ENCODE data around the gene AZIN2.
A peak's percentile ranks its signal among the peaks of the same experiment; 100 is the strongest.

AZIN2 gene

DNA sequence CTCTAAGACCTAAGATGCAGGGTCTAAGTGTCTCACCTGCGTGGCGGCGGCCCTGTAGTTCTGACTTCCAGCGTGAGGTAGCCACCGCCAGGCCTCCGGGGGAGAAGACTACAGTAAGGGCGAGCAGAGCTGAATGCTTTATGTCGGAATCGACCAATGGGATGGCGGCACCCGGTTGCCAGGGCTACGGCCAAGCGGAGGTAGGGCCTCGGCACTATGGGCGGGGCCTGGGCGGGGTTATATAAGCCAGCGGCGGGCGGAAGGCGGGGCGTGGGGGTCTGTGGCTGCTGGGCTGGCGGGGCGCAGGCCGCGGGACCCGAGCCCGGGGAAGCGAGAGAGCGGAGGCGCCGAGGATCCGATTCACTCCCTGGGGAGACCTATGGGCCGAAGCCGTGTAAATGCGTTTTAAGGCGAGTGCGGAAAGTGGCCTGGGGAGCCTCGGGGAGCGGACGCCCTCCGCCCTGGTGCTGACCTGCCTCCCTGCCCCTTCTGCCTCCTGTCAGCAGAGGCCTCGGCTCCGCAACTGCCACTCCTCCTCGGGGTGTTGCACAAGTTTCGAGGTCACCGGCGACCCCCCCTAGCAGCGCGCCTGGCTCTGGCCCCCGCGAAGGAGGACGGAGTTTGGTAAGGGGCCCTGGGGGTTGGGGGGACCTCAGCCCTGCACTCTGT lies at the start of gene AZIN2:
AZIN2 (plus strand) TSS at position 269 of the 669 bp plus-strand sequence. CDS start 1,097 bp downstream, outside the sequence.
- H3K36me3 Mint-ChIP-seq (ENCODE audit: low read depth), result no peaks in the 10 kb centered on the region
- peak within 1 kb of the TSS in 2 of 3 experiments; percentile 6 to 8 for H3K27ac Mint-ChIP-seq
- H3K4me1 Mint-ChIP-seq, result peaks cover 14% of the 10 kb centered on the region
- H3K4me3 Mint-ChIP-seq, result peak within 1 kb of the TSS; percentile 82 to 88 (median 86)
- peaks cover 3% of the 10 kb centered on the region for H3K27me3 Mint-ChIP-seq (ENCODE audit: low read depth)
- no peaks in the 10 kb centered on the region for H3K9me3 Mint-ChIP-seq
- TF ChIP-seq, protein P1, sequence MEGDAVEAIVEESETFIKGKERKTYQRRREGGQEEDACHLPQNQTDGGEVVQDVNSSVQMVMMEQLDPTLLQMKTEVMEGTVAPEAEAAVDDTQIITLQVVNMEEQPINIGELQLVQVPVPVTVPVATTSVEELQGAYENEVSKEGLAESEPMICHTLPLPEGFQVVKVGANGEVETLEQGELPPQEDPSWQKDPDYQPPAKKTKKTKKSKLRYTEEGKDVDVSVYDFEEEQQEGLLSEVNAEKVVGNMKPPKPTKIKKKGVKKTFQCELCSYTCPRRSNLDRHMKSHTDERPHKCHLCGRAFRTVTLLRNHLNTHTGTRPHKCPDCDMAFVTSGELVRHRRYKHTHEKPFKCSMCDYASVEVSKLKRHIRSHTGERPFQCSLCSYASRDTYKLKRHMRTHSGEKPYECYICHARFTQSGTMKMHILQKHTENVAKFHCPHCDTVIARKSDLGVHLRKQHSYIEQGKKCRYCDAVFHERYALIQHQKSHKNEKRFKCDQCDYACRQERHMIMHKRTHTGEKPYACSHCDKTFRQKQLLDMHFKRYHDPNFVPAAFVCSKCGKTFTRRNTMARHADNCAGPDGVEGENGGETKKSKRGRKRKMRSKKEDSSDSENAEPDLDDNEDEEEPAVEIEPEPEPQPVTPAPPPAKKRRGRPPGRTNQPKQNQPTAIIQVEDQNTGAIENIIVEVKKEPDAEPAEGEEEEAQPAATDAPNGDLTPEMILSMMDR (IDR thresholded peaks at IDR 0.05; ENCODE audit: unreplicated experiment in 3 of 3), result no peak

DNA sequence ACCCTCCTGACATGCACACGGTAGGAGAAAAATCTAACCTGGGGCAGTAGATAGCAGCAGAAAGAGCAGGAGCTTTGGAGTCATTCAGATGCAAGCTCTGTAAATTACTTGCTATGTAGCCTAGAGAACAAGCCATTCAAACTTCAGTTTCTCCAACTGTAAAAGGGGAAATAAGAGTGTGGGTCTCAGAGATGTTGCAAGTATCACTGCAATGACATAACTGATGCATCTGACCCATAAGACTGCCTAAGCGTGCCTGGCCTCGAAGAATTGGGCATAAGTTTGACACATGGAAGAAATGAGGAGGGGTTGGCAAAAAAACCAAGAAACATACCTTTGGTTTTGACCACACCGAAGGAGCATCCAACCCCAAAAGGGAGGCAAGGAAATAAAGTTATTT lies 49.4 kb upstream of the AZIN2 start:
- H3K27me3 Mint-ChIP-seq (ENCODE audit: low read depth), result no peaks in the 10 kb centered on the region
- peaks cover 49% of the 10 kb centered on the region for H3K4me1 Mint-ChIP-seq
- TF ChIP-seq, protein P1 (IDR thresholded peaks at IDR 0.05; ENCODE audit: unreplicated experiment in 3 of 3), result no peak
- no peak overlapping the region for H3K4me3 Mint-ChIP-seq
- H3K36me3 Mint-ChIP-seq (ENCODE audit: low read depth), result peaks cover 34% of the 10 kb centered on the region
- no peaks in the 10 kb centered on the region for H3K9me3 Mint-ChIP-seq
- no peak overlapping the region for H3K27ac Mint-ChIP-seq

DNA sequence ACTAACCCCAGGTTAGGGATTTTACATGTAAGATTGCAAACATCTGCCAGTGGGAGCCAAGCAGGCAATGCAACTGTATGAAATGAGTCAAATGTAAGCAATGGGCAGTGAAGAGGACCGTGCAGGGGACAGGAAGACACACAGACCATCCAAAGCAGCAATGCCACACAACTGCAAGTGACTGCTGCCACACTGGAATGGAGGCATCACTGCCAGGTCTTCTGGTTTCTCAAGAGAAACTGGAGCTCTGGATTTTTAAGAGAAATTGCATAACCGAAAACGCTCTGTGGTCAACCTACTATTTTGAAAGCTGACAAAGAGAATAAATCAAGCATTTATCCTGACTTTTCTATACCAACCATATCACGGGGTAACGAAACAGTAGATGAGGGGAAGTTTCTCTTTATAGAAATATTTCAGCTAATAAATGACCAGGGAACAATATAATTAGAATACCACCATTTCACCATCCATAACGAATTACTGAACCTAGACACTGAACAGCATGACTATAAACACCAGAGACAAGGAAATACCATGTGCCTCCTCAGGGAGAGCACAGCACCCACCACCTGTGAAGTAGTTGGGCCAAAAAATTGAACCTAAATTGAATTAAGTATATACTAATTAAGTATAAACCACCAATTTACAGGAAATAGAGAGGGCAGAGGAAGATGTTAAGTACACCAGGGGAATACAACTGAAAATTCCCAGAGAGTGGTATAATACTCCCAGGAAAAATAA lies 48.7 kb upstream of the AZIN2 start:
- H3K27ac Mint-ChIP-seq, result peak overlapping the region in 1 of 3 experiments; percentile 40
- H3K4me1 Mint-ChIP-seq, result peaks cover 56% of the 10 kb centered on the region
- peaks cover 31% of the 10 kb centered on the region for H3K36me3 Mint-ChIP-seq (ENCODE audit: low read depth)
- TF ChIP-seq, protein P1 (IDR thresholded peaks at IDR 0.05; ENCODE audit: unreplicated experiment in 3 of 3), result no peak
- H3K9me3 Mint-ChIP-seq, result no peaks in the 10 kb centered on the region
- H3K27me3 Mint-ChIP-seq (ENCODE audit: low read depth), result no peaks in the 10 kb centered on the region
- H3K4me3 Mint-ChIP-seq, result peak overlapping the region; percentile 23 to 45 (median 28)

DNA sequence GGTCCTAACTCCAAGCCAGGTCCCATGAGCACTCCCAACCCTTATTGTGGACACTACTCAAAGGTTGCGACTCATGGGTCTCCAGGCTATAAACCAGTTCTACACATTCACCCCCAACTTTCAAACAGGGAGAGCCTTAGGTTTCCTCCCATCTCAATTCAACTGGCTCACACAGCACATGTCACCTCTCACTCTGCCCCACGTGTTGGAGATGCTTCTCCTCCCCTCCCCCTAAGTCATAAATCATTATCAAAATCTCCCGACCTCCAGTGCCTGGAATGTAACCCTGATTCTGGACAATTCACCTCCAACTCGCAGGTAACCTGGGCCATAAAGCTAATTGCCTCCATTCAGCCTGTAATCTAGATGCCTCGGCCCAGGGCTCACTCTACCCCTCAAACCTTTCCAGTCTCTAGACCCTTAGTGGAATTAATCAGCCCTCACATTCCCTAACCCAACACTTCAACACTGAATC lies 44.9 kb upstream of the AZIN2 start:
- no peaks in the 10 kb centered on the region for H3K9me3 Mint-ChIP-seq
- peak overlapping the region; percentile 39 to 89 (median 45) for H3K27ac Mint-ChIP-seq
- H3K36me3 Mint-ChIP-seq (ENCODE audit: low read depth), result peaks cover 15% of the 10 kb centered on the region
- no peaks in the 10 kb centered on the region for H3K27me3 Mint-ChIP-seq (ENCODE audit: low read depth)
- TF ChIP-seq, protein P1 (IDR thresholded peaks at IDR 0.05; ENCODE audit: unreplicated experiment in 3 of 3), result no peak
- peaks cover 49% of the 10 kb centered on the region for H3K4me1 Mint-ChIP-seq
- H3K4me3 Mint-ChIP-seq, result peak overlapping the region; percentile 89 to 96 (median 95)

DNA sequence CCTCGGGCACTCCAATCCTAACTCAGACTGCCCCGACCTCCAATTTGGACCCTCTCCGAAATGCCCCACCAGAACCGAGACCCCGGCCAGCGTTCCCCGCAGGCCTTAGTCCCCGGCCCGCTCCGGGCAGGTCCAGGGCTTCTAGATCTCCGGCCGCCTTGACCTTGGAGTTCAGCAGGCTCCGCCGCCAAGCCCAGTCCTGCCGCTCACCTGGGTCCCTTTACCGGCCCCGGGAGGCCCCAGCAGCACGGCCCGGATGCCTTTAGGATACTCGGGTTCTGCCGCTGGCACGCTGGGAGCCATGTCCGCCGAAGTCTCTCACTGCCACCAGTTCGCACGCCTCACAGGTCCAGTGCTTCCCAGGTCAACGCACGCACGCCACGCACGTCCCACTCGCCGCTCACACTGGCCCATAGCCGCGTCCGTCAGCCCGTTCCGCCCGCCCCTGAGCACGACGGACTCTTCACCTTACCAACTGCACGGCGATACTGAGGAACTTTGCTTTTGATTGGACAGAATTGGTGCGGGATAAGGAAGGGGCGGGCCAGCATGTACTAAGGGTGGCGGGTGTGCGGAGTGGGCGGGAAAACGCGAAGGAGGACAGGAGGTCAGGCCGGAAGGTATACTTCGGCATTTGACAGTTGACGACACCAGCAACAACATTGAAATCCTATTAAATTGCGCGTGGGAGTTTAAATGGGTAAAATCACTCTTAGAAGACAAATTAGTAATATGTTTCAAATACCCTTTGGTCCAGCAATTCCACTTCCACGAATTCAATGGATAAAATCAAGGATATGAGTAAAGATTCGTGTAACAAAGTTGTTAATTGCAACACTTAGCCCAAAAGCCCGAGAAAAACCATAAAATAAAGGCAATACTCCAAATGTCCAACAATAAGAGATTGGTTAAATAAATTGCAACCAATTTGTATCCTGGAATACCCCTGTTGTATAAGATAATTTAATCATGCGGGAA lies 44.1 kb upstream of the AZIN2 start, which contains the start of gene AK2:
AK2 (minus strand) TSS at position 358 of the 978 bp plus-strand sequence; CDS start at position 303, 55 bp downstream.
- Mint-ChIP-seq H3K27ac (peak within 1 kb of the TSS; percentile 39 to 89 (median 59)), H3K9me3 (no peaks in the 10 kb centered on the region), H3K36me3 (ENCODE audit: low read depth) (peaks cover 10% of the 10 kb centered on the region), H3K4me3 (peak within 1 kb of the TSS; percentile 89 to 96 (median 95)), H3K27me3 (ENCODE audit: low read depth) (no peaks in the 10 kb centered on the region), H3K4me1 (peaks cover 42% of the 10 kb centered on the region)
- TF ChIP-seq, protein P1 (IDR thresholded peaks at IDR 0.05; ENCODE audit: unreplicated experiment in 3 of 3), result no peak

All from nephron (organoid).